ENCODE results near the gene SRD5A1. TPM values are rescaled to one million over a fixed set of nuclear protein-coding genes. Genes with fewer than 3 reads are reported as not detected.
A peak's percentile ranks its signal among the peaks of the same experiment; 100 is the strongest.

Gene SRD5A1, protein sequence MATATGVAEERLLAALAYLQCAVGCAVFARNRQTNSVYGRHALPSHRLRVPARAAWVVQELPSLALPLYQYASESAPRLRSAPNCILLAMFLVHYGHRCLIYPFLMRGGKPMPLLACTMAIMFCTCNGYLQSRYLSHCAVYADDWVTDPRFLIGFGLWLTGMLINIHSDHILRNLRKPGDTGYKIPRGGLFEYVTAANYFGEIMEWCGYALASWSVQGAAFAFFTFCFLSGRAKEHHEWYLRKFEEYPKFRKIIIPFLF
- total RNA-seq (2021; fragmentation: NEBNext Ultra II Directional; extraction: Animal tissue kit (Norgen Biotek cat#: 25700)): 10 to 100 TPM; 24.0 to 28.5 (median 26.6) TPM
- long read RNA-seq, full-length matches to known transcripts: 27 of 37 reads
- long read RNA-seq, partial matches to known transcripts: 5 of 37 reads
- long read RNA-seq, other reads (novel, unspliced or antisense): 5 of 37 reads

GRCh38 chr5:6632888-6633468 is at the start of gene SRD5A1, which contains the start of gene NSUN2:
Gene SRD5A1, plus strand, starts transcription at chr5:6633440. Its CDS starts 137 bp downstream, at chr5:6633577.
Gene NSUN2, minus strand, starts transcription at chr5:6633044. Its CDS starts 65 bp downstream, at chr5:6632979.
- Mint-ChIP-seq H3K4me1 (ENCODE audit: low read depth) (peaks cover 44% of the 10 kb centered on the region), H3K4me3 (peak within 1 kb of the TSS; percentile 100), H3K9me3 (no peaks in the 10 kb centered on the region), H3K36me3 (ENCODE audit: low read depth) (peaks cover 41% of the 10 kb centered on the region), H3K27me3 (ENCODE audit: insufficient read depth) (no peaks in the 10 kb centered on the region; the same call in 1 of the 2 replicates), H3K27ac (peak within 1 kb of the TSS; percentile 99)
- DNase-seq: peak; percentile 74
- TF ChIP-seq, protein P1, sequence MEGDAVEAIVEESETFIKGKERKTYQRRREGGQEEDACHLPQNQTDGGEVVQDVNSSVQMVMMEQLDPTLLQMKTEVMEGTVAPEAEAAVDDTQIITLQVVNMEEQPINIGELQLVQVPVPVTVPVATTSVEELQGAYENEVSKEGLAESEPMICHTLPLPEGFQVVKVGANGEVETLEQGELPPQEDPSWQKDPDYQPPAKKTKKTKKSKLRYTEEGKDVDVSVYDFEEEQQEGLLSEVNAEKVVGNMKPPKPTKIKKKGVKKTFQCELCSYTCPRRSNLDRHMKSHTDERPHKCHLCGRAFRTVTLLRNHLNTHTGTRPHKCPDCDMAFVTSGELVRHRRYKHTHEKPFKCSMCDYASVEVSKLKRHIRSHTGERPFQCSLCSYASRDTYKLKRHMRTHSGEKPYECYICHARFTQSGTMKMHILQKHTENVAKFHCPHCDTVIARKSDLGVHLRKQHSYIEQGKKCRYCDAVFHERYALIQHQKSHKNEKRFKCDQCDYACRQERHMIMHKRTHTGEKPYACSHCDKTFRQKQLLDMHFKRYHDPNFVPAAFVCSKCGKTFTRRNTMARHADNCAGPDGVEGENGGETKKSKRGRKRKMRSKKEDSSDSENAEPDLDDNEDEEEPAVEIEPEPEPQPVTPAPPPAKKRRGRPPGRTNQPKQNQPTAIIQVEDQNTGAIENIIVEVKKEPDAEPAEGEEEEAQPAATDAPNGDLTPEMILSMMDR (IDR thresholded peaks at IDR 0.05): no peak

- no peak for DNase-seq
- Mint-ChIP-seq H3K4me1 (ENCODE audit: low read depth) (peaks cover 9% of the 10 kb centered on the region), H3K9me3 (no peaks in the 10 kb centered on the region), H3K4me3 (no peak overlapping the region), H3K36me3 (ENCODE audit: low read depth) (no peaks in the 10 kb centered on the region), H3K27me3 (ENCODE audit: insufficient read depth) (peaks cover 31% of the 10 kb centered on the region), H3K27ac (no peak overlapping the region)
- TF ChIP-seq, protein P1 (IDR thresholded peaks at IDR 0.05): no peak
These were observed 49.1 kb upstream of the SRD5A1 start for GRCh38 chr5:6584101-6584645.

GRCh38 chr5:6584727-6585126 is 48.5 kb upstream of the SRD5A1 start:
- TF ChIP-seq, protein P1 (IDR thresholded peaks at IDR 0.05): no peak
- peaks cover 9% of the 10 kb centered on the region; the same call in 1 of the 2 replicates for H3K4me1 Mint-ChIP-seq (ENCODE audit: low read depth)
- H3K9me3 Mint-ChIP-seq: no peaks in the 10 kb centered on the region
- no peak for DNase-seq
- H3K27me3 Mint-ChIP-seq (ENCODE audit: insufficient read depth): peaks cover 31% of the 10 kb centered on the region
- H3K4me3 Mint-ChIP-seq: no peak overlapping the region
- H3K36me3 Mint-ChIP-seq (ENCODE audit: low read depth): no peaks in the 10 kb centered on the region
- no peak overlapping the region for H3K27ac Mint-ChIP-seq

GRCh38 chr5:6585168-6585567 is 48.1 kb upstream of the SRD5A1 start:
- Mint-ChIP-seq H3K4me3 (no peak overlapping the region), H3K27ac (no peak overlapping the region), H3K36me3 (ENCODE audit: low read depth) (no peaks in the 10 kb centered on the region), H3K27me3 (ENCODE audit: insufficient read depth) (peaks cover 32% of the 10 kb centered on the region), H3K9me3 (no peaks in the 10 kb centered on the region), H3K4me1 (ENCODE audit: low read depth) (peaks cover 9% of the 10 kb centered on the region; the same call in 1 of the 2 replicates)
- no peak for DNase-seq
- TF ChIP-seq, protein P1 (IDR thresholded peaks at IDR 0.05): no peak

- no peaks in the 10 kb centered on the region for H3K9me3 Mint-ChIP-seq
- peaks cover 9% of the 10 kb centered on the region; the same call in 1 of the 2 replicates for H3K4me1 Mint-ChIP-seq (ENCODE audit: low read depth)
- no peak overlapping the region for H3K27ac Mint-ChIP-seq
- peaks cover 30% of the 10 kb centered on the region for H3K27me3 Mint-ChIP-seq (ENCODE audit: insufficient read depth)
- TF ChIP-seq, protein P1 (IDR thresholded peaks at IDR 0.05): no peak
- H3K4me3 Mint-ChIP-seq: no peak overlapping the region
- DNase-seq: no peak
- H3K36me3 Mint-ChIP-seq (ENCODE audit: low read depth): no peaks in the 10 kb centered on the region
These were observed 47.1 kb upstream of the SRD5A1 start for GRCh38 chr5:6585939-6586646.
